Caco-2 (cell line): ENCODE results near the gene TMEM59L. TPM values are rescaled to one million over a fixed set of nuclear protein-coding genes. Genes with fewer than 3 reads are reported as not detected.
A peak's percentile ranks its signal among the peaks of the same experiment; 100 is the strongest.

ENCODE experiments used
- BruUV-seq: library from RNA; stranded (reverse); fragments of 400-500 nt; replicated peaks from 2 replicates; lab custom pipeline; 2021; lab: Mats Ljungman, UMichigan
- CTCF ChIA-PET: fragments of 300-600 bp; sonication (Branson Sonifier 250); formaldehyde crosslinking; loops from one replicate; lab custom pipeline; 2022; ENCODE audit warnings: antibody characterized with exemption; lab: Charles Lee
- POLR2A ChIA-PET: fragments of 300-600 bp; sonication (Branson Sonifier 250); formaldehyde crosslinking; loops from one replicate; lab custom pipeline; 2022; ENCODE audit warnings: antibody characterized with exemption; lab: Charles Lee
- DNase-seq, 2 experiments: peaks; one replicate each; pipeline versions ENCODE4 v3.0.0 to v3.0.0-alpha.2; 2020 to 2022
- H3K27me3 ChIP-seq: replicated peaks from 2 replicates; pipeline ENCODE4 v1.6.0; 2011; ENCODE audit warnings: low read length; ENCODE audit not compliant: control insufficient read depth, insufficient read depth
- H3K36me3 ChIP-seq: 2 replicates; pipeline ENCODE4 v1.5.1; 2011; ENCODE audit warnings: low read length; ENCODE audit not compliant: control insufficient read depth, insufficient read depth
- H3K4me1 ChIP-seq: fragments of 250-450 bp; sonication (Bioruptor Pico); 2 replicates; pipeline ENCODE4 v1.5.1; 2020; ENCODE audit warnings: mild to moderate bottlenecking
- H3K4me3 ChIP-seq: 2 replicates; pipeline ENCODE4 v1.5.1; 2011; ENCODE audit warnings: low read depth, mild to moderate bottlenecking, control low read depth, low read length
- H3K9me3 ChIP-seq: fragments of 250-450 bp; sonication (Bioruptor Pico); 2 replicates; pipeline ENCODE4 v1.5.1; 2020; ENCODE audit warnings: mild to moderate bottlenecking, moderate library complexity
- H3K27ac Mint-ChIP-seq: one replicate; pipeline ENCODE4 v1.8.0; 2022; ENCODE audit warnings: mixed read lengths; ENCODE audit not compliant: unreplicated experiment
- H3K27me3 Mint-ChIP-seq: one replicate; pipeline ENCODE4 v1.8.0; 2022; ENCODE audit warnings: mixed read lengths; ENCODE audit not compliant: insufficient read depth, unreplicated experiment
- H3K36me3 Mint-ChIP-seq: one replicate; pipeline ENCODE4 v1.8.0; 2022; ENCODE audit warnings: mild to moderate bottlenecking, mixed read lengths; ENCODE audit not compliant: insufficient read depth, unreplicated experiment
- H3K4me1 Mint-ChIP-seq: one replicate; pipeline ENCODE4 v1.8.0; 2022; ENCODE audit warnings: low read depth, mixed read lengths; ENCODE audit not compliant: unreplicated experiment
- H3K4me3 Mint-ChIP-seq: one replicate; pipeline ENCODE4 v1.8.0; 2022; ENCODE audit warnings: mild to moderate bottlenecking, moderate library complexity, mixed read lengths; ENCODE audit not compliant: unreplicated experiment
- H3K9me3 Mint-ChIP-seq: one replicate; pipeline ENCODE4 v1.8.0; 2022; ENCODE audit warnings: mixed read lengths; ENCODE audit not compliant: unreplicated experiment
- CTCF ChIP-seq, 2 experiments: fragments of 200-600 bp in 1 of 2; IDR thresholded peaks; 1 replicate in 1 of 2; 2 replicates in 1 of 2; pipeline versions ENCODE4 v1.5.1 to v1.8.0; 2011 to 2022; ENCODE audit warnings: antibody characterized with exemption in 1 of 2, control low read depth in 1 of 2, inconsistent platforms in 1 of 2, low read depth in 1 of 2, low read length in 1 of 2, mild to moderate bottlenecking in 1 of 2, moderate library complexity in 1 of 2; ENCODE audit not compliant: insufficient read depth in 1 of 2, severe bottlenecking in 1 of 2, unreplicated experiment in 1 of 2
- intact Hi-C: fragments of 100-400 bp; cut with micrococcal nuclease; formaldehyde crosslinking; loops from one replicate; pipeline ENCODE4 v1.10.0; 2022; ENCODE audit not compliant: unreplicated experiment
- total RNA-seq: library from RNA; stranded (reverse); gene quantifications from 2 replicates; pipeline ENCODE4 v1.2.3, GENCODE V29; 2022

TMEM59L gene
- total RNA-seq, 1 experiment from 2014 or later: 0.25 TPM

GRCh38 chr19:18601875-18602274 lies 10.8 kb upstream of the TMEM59L start:
- intact Hi-C loops: no loop called here
- Histone ChIP-seq H3K4me3 (no peak overlapping the region), H3K9me3 (no peaks in the 10 kb centered on the region), H3K36me3 (no peaks in the 10 kb centered on the region), H3K27me3 (peaks cover 3% of the 10 kb centered on the region; the same call in 1 of the 2 replicates), H3K4me1 (no peaks in the 10 kb centered on the region)
- no peak for DNase-seq
- H3K36me3 Mint-ChIP-seq: no peaks in the 10 kb centered on the region
- ChIA-PET POLR2A (no interaction called here), CTCF (no interaction called here)
- no TSS peak for BruUV-seq
- peaks cover 9% of the 10 kb centered on the region for H3K4me1 Mint-ChIP-seq
- H3K4me3 Mint-ChIP-seq: no peak overlapping the region
- H3K27ac Mint-ChIP-seq: no peak overlapping the region
- no peaks in the 10 kb centered on the region for H3K9me3 Mint-ChIP-seq
- TF ChIP-seq CTCF (IDR thresholded peaks at IDR 0.05; ENCODE audit: insufficient read depth in 1 of 2, low read depth in 1 of 2, low read length in 1 of 2, severe bottlenecking in 1 of 2, unreplicated experiment in 1 of 2): no peak
- H3K27me3 Mint-ChIP-seq: peaks cover 9% of the 10 kb centered on the region

- peak in 1 of 2 experiments; percentile 34 for DNase-seq
- no TSS peak for BruUV-seq
- H3K4me3 Mint-ChIP-seq: peak overlapping the region; percentile 17
- peaks cover 15% of the 10 kb centered on the region for H3K27me3 Mint-ChIP-seq
- H3K36me3 Mint-ChIP-seq: no peaks in the 10 kb centered on the region
- Histone ChIP-seq H3K4me1 (peaks cover 8% of the 10 kb centered on the region; the same call in 1 of the 2 replicates), H3K27me3 (peaks cover 6% of the 10 kb centered on the region), H3K4me3 (no peak overlapping the region), H3K36me3 (no peaks in the 10 kb centered on the region), H3K9me3 (no peaks in the 10 kb centered on the region)
- CTCF ChIA-PET: interaction anchor here (0.9 kb wide), 1 partner anchor 14 kb away, joined by 3 read pairs; the partner anchor contains the start of gene REX1BD
- TF ChIP-seq CTCF (IDR thresholded peaks at IDR 0.05; ENCODE audit: insufficient read depth in 1 of 2, low read depth in 1 of 2, low read length in 1 of 2, severe bottlenecking in 1 of 2, unreplicated experiment in 1 of 2): peak in 1 of 2 experiments; percentile 10
- no peaks in the 10 kb centered on the region for H3K9me3 Mint-ChIP-seq
- POLR2A ChIA-PET: interaction anchor here (0.6 kb wide), 1 partner anchor 14 kb away, joined by 3 read pairs; no protein-coding TSS in a partner anchor
- peaks cover 9% of the 10 kb centered on the region for H3K4me1 Mint-ChIP-seq
- intact Hi-C loops: no loop called here
- H3K27ac Mint-ChIP-seq: no peak overlapping the region
These were observed 9.3 kb upstream of the TMEM59L start for GRCh38 chr19:18603255-18603957.

GRCh38 chr19:18603958-18604819 lies 8.5 kb upstream of the TMEM59L start:
- Histone ChIP-seq H3K4me3 (no peak overlapping the region), H3K9me3 (no peaks in the 10 kb centered on the region), H3K27me3 (peaks cover 6% of the 10 kb centered on the region), H3K36me3 (no peaks in the 10 kb centered on the region), H3K4me1 (peaks cover 8% of the 10 kb centered on the region; the same call in 1 of the 2 replicates)
- intact Hi-C loops: no loop called here
- Mint-ChIP-seq H3K27me3 (peaks cover 22% of the 10 kb centered on the region), H3K4me1 (peaks cover 9% of the 10 kb centered on the region), H3K27ac (no peak overlapping the region), H3K36me3 (no peaks in the 10 kb centered on the region), H3K4me3 (no peak overlapping the region), H3K9me3 (no peaks in the 10 kb centered on the region)
- POLR2A ChIA-PET: no interaction called here
- BruUV-seq: no TSS peak
- no peak for TF ChIP-seq CTCF (IDR thresholded peaks at IDR 0.05; ENCODE audit: insufficient read depth in 1 of 2, low read depth in 1 of 2, low read length in 1 of 2, severe bottlenecking in 1 of 2, unreplicated experiment in 1 of 2)
- no peak for DNase-seq
- CTCF ChIA-PET: no interaction called here
